Brain microvascular endothelial cell (primary cell): ENCODE measurements around the gene POLA1.
"Not testable (repeated sequence)": the region's sequence is repeated elsewhere in the genome, so short reads cannot be mapped to it uniquely, and the experiment has no call there.

Experiments used
- DNase-seq: peaks from one replicate; pipeline ENCODE4 v3.0.0-alpha.2; 2020
- H3K27ac ChIP-seq: fragments of 250-450 bp; sonication (Bioruptor Pico); 2 replicates; pipeline ENCODE4 v1.5.1; 2020; ENCODE audit warnings: mild to moderate bottlenecking, moderate library complexity
- H3K27me3 ChIP-seq: fragments of 250-450 bp; sonication (Bioruptor Pico); replicated peaks from 2 replicates; pipeline ENCODE4 v1.5.1; 2020; ENCODE audit warnings: mild to moderate bottlenecking
- H3K36me3 ChIP-seq: fragments of 250-450 bp; sonication (Bioruptor Pico); replicated peaks from 2 replicates; pipeline ENCODE4 v1.5.1; 2020; ENCODE audit warnings: mild to moderate bottlenecking
- H3K4me3 ChIP-seq: 2 replicates; pipeline ENCODE4 v1.5.1; 2011; ENCODE audit warnings: low read depth, mild to moderate bottlenecking, control low read depth, low read length, moderate library complexity
- CTCF ChIP-seq: IDR thresholded peaks from 2 replicates; pipeline ENCODE4 v1.5.1; 2011; ENCODE audit warnings: low read depth, mild to moderate bottlenecking, moderate library complexity, low read length, control low read depth, inconsistent platforms; ENCODE audit errors: missing control alignments
- in situ Hi-C: cut with HindIII; loops from 2 replicates; pipeline ENCODE4 v1.10.0; 2017; ENCODE audit warnings: low sequenced_read_pairs, low pct_ligation_motif_present

The POLA1 gene

DNA sequence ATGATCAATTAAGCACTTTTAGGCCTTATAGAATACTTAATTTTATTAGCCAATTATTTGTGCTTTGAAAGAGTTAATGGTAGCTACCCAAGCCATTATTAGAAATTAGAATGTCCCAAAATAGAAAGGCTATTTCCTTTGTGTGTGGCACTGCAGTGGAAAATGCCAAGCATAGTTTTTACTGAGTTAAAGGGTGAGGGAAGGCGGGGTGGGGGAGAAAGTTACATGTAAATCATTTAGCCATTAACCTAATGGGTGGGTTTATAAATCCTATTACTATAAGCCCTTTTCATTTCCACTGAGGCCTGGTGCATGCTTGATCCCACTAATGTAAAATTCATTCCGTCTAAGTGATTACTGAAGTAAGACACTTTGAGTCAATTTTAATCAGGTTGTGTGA is 105.8 kb downstream of the POLA1 start:
- no peak overlapping the region for H3K4me3 ChIP-seq
- DNase-seq: no peak
- in situ Hi-C loops: no loop called here

DNA sequence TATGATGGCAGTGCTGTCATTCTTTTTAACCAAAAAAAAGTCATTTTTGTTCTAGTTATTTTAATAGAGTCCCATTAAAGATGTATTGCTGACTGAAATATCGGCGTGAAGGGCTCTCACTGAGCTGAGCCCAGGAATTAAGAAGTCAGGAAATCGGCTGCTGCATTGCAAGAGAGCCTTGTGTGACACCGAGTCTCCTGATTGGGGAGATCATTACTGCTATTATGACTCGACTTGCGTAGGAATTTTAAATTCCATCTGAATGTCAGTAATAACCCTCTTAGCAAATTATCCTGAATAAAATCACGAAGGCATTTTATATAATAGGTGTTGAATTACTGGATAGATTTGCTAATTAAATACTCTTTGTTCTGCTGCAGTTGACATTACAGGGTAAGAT is 111.5 kb downstream of the POLA1 start:
- in situ Hi-C loops: no loop called here
- Histone ChIP-seq H3K27ac (no peak overlapping the region), H3K36me3 (no peaks in the 10 kb centered on the region), H3K27me3 (no peaks in the 10 kb centered on the region), H3K4me3 (no peak overlapping the region)
- no peak for DNase-seq
- TF ChIP-seq CTCF: no peak

More for the DNA sequence above, 105.8 kb downstream of the POLA1 start:
- H3K36me3 ChIP-seq: no peaks in the 10 kb centered on the region
- no peak overlapping the region for H3K27ac ChIP-seq
- no peaks in the 10 kb centered on the region for H3K27me3 ChIP-seq
- TF ChIP-seq CTCF: no peak

- H3K4me3 ChIP-seq, H3K27me3 ChIP-seq, in situ Hi-C loops, H3K27ac ChIP-seq, DNase-seq, H3K36me3 ChIP-seq: not testable (repeated sequence)
Measured at GRCh38 chrX:24819807-24820206, 126.1 kb downstream of the POLA1 start.

DNA sequence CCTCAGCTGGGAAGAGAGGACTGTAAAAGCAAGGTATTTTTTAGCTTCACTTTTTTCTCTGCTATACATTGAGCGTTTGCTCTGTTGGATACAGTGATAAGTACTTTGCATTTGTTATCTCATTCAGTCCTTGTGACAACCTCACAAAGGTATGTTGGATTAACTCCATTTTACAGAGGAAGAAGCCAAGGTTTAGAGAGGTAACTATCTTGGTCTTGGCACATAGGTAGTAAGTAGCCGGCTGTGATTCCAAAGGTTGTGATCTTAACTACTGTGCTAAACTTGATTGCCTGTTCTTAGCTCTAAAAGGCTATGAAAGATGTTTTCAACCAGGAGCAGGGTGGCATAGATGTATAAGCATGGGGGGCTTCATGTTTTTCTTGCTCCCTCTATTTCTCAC is 134.4 kb downstream of the POLA1 start:
- no peak overlapping the region for H3K4me3 ChIP-seq
- no peak overlapping the region for H3K27ac ChIP-seq
- TF ChIP-seq CTCF: no peak
- no peak for DNase-seq
- in situ Hi-C loops: no loop called here
- H3K36me3 ChIP-seq: no peaks in the 10 kb centered on the region
- no peaks in the 10 kb centered on the region for H3K27me3 ChIP-seq

DNA sequence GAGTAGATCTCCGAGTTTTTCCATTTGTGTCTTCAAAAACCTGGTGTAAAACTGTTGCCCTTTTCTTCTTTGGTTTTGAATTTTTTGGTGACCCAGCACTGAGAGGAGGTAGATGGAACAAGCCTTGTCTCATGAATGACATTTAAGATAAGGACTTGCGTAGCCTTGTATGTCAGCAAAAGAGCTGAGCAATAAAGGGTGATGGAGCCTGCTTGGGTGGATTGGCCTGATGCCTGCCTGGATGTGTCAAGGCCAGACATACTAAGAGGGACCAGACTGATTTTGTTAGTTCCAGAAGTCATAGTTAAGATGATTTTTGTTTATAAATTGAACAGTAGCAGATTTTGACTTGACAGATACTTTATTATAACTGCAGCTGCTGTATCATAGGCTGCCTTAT is 134.9 kb downstream of the POLA1 start:
- Histone ChIP-seq H3K36me3 (no peaks in the 10 kb centered on the region), H3K4me3 (no peak overlapping the region), H3K27me3 (no peaks in the 10 kb centered on the region), H3K27ac (no peak overlapping the region)
- DNase-seq: no peak
- no peak for TF ChIP-seq CTCF
- in situ Hi-C loops: no loop called here

- Histone ChIP-seq H3K36me3 (no peaks in the 10 kb centered on the region), H3K4me3 (no peak overlapping the region), H3K27me3 (no peaks in the 10 kb centered on the region), H3K27ac (no peak overlapping the region)
- DNase-seq: no peak
- TF ChIP-seq CTCF: no peak
- in situ Hi-C loops: no loop called here
Measured at GRCh38 chrX:24833695-24834094, 140.0 kb downstream of the POLA1 start.
